HG03108 (cell line): ENCODE measurements around the gene GATA6.

Source experiments
- ATAC-seq: cut with Tn5 transposase; IDR thresholded peaks from one replicate; pipeline ENCODE4 v1.9.1; 2021; ENCODE audit warnings: moderate library complexity; ENCODE audit not compliant: unreplicated experiment

The GATA6 gene

GRCh38 chr18:22166069-22166950 lies 3.1 kb upstream of the GATA6 start:
- ATAC-seq, result no peak

GRCh38 chr18:22167091-22167470 lies 2.3 kb upstream of the GATA6 start:
- no peak for ATAC-seq

GRCh38 chr18:22167471-22168241 lies 1.7 kb upstream of the GATA6 start:
- no peak for ATAC-seq

- no peak for ATAC-seq
Observed at GRCh38 chr18:22168360-22168921, 948 bp upstream of the GATA6 start.

GRCh38 chr18:22169889-22170420 lies 566 bp downstream of the GATA6 start:
- no peak for ATAC-seq

DNA sequence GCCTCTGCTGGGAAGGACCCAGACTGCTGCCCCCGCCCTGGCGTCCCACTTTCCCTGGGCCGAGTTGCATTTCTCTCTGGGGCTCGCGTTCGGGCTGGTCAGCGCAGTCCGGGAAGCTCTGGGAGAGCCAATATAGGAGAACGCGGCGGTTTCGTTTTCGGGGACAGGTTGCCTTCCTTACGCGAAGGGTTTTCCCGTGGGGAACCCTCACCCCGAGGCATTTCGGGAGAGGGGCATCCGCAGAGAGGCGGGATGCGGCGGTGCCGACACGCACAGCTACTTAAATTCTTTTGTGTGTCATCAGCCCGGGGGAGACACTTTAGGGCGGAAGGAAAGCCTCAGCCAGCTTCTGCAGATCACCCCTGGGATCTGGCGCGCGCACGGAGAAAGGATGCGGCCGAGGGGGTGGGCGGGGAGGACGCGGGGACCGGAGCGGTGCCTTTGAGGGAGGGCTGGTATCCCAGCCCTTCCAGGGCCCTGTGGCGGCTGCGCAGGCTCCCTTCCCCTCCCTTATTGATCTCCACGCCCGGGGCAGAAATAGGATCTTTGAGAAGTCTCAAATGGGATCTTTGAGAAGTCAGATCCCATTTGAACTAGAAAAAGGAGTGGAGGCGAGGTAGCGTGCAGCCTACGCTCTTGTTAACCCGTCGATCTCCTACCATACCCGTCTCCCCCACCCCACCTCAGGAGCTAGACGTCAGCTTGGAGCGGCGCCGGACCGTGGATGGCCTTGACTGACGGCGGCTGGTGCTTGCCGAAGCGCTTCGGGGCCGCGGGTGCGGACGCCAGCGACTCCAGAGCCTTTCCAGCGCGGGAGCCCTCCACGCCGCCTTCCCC lies 1.2 kb downstream of the GATA6 start:
- no peak for ATAC-seq

- ATAC-seq, result no peak
Observed at GRCh38 chr18:22171258-22172119, 2.1 kb downstream of the GATA6 start.

GRCh38 chr18:22172120-22172582 lies 2.8 kb downstream of the GATA6 start:
- no peak for ATAC-seq

GRCh38 chr18:22172594-22173049 lies 3.2 kb downstream of the GATA6 start:
- ATAC-seq, result no peak

DNA sequence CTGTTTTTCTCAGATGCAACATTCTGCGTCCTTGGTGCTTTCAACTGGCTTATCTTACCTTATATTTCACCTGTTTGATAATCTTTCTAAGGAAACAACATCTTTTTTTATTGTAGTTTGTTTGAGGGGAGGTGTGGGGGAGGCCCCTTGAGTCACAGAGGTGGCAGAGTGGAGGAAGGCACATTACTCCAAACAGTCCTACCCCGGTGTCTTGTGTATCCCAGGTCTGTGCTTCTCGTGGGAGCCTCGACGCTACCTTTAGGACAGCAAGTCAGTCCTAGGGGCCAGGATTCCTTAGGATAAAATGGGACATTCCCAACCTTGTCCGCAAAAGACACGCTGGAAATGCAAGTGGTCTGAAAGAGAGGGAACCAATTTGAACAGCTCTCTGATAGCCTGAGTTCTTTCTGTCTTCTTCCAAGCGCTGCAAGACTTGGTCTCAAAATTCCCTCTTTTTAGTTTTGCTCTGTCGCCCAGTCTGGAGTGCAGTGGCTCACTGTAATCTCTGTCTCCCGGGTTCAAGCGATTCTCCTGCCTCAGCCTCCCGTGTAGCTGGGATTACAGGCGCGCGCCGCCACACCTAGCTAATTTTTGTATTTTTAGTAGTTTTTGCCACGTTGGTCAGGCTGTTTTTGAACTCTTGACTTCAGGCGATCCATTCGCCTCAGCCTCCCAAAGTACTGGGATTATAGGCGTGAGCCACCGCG lies 4.0 kb downstream of the GATA6 start:
- no peak for ATAC-seq

- ATAC-seq, result no peak
Observed at GRCh38 chr18:22173928-22174301, 4.5 kb downstream of the GATA6 start.

- no peak for ATAC-seq
Observed at GRCh38 chr18:22174341-22175145, 5.2 kb downstream of the GATA6 start.

- ATAC-seq, result no peak
Observed at GRCh38 chr18:22175346-22175745, 6.0 kb downstream of the GATA6 start.

GRCh38 chr18:22176420-22177326 lies 7.3 kb downstream of the GATA6 start:
- no peak for ATAC-seq

DNA sequence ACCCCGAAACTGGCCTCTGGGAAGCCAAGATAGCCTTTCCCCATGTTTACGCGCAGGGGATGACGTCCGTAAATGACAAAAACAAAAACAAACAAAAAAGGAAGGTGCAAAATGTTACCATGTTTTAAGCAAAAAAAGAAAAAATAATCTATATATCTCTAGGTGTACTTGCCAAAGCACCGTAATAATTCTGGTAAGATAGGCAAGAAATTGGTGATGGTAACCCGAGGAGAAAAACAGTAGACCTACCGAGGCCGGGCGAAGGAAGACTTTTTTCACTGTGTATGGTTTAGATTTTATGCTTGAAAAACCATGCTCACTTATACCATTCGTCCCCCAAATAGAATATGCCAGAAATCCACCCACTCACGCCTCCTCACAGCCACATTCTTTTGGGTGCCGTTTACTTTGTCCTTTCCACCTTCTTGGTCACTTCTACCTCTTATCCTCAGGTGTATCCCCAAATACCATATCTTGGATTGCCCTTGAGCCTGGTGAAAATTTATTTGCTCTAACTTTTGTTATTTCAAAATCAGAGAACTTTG lies 8.0 kb downstream of the GATA6 start:
- no peak for ATAC-seq

DNA sequence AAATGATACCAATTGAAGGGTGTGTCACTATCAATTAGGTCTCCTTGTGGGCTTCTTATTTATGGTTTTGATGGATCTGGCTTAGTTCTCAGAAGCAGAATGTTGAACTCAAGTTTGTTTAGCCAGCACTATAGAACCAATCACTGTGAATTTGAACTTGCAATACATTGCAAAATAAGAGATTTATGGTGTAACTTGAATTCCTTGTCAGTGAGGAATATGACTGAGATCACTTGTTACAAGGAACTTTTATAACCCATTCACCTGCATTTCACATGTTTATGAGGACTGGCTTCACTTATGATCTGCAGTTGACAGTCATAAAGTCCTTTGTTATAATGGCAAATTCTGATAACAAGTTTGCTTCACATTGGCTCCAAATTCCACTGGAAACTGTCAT lies 9.8 kb downstream of the GATA6 start:
- no peak for ATAC-seq

GRCh38 chr18:22179631-22180030 lies 10.2 kb downstream of the GATA6 start:
- no peak for ATAC-seq
